SK-N-MC (cell line): ENCODE results near the gene TMED10.
A peak's percentile ranks its signal among the peaks of the same experiment; 100 is the strongest.
"Not testable (repeated sequence)": the region's sequence is repeated elsewhere in the genome, so short reads cannot be mapped to it uniquely, and the experiment has no call there.

ENCODE experiments used
- DNase-seq: peaks from one replicate; pipeline ENCODE4 v3.0.0-alpha.2; 2011; ENCODE audit warnings: low read depth, low spot score
- H3K27ac ChIP-seq: fragments of 200-600 bp; sonication (generic); 2 replicates; pipeline ENCODE4 v1.5.1; 2016; ENCODE audit warnings: mixed run types
- H3K36me3 ChIP-seq: fragments of 200-600 bp; sonication (generic); 2 replicates; pipeline ENCODE4 v1.6.1; 2017; ENCODE audit warnings: antibody characterized with exemption, low read length, mixed read lengths; ENCODE audit not compliant: insufficient read depth
- H3K4me3 ChIP-seq: fragments of 200-600 bp; sonication (generic); 2 replicates; pipeline ENCODE4 v1.5.1; 2016
- H3K9ac ChIP-seq: fragments of 200-600 bp; sonication (generic); 2 replicates; pipeline ENCODE4 v1.8.0; 2017; ENCODE audit warnings: mixed run types, mixed read lengths; ENCODE audit not compliant: insufficient read length
- H3K9me3 ChIP-seq: fragments of 200-600 bp; sonication (generic); 2 replicates; pipeline ENCODE4 v1.6.1; 2017; ENCODE audit warnings: low read depth, mild to moderate bottlenecking, antibody characterized with exemption, low read length, moderate library complexity, mixed read lengths
- EZH2 ChIP-seq: fragments of 200-600 bp; sonication (generic); IDR thresholded peaks from one replicate; pipeline ENCODE4 v1.6.1; 2017; ENCODE audit warnings: antibody characterized with exemption
- FOXP2 ChIP-seq: optimal IDR thresholded peaks from 2 replicates; pipeline ENCODE3; 2011; ENCODE audit warnings: mild to moderate bottlenecking, moderate library complexity; ENCODE audit not compliant: insufficient read depth; ENCODE audit errors: extremely low read length, control extremely low read depth
- POLR2AphosphoS5 ChIP-seq: IDR thresholded peaks from 2 replicates; pipeline ENCODE4 v1.6.1; 2012; ENCODE audit warnings: mild to moderate bottlenecking, low read depth, low read length, borderline replicate concordance

TMED10 gene

GRCh38 chr14:75138492-75138891 lies 37.9 kb downstream of the TMED10 start:
- no peak overlapping the region for H3K4me3 ChIP-seq
- H3K9ac ChIP-seq: no peak overlapping the region
- TF ChIP-seq EZH2: no peak
- no peak for TF ChIP-seq POLR2AphosphoS5
- no peak for TF ChIP-seq FOXP2
- H3K36me3 ChIP-seq: peaks cover 27% of the 10 kb centered on the region
- peak overlapping the region; percentile 55 for H3K27ac ChIP-seq
- no peak for DNase-seq
- peaks cover 4% of the 10 kb centered on the region for H3K9me3 ChIP-seq

- DNase-seq: no peak
- peaks cover 6% of the 10 kb centered on the region for H3K9me3 ChIP-seq
- H3K9ac ChIP-seq: no peak overlapping the region
- peaks cover 34% of the 10 kb centered on the region for H3K36me3 ChIP-seq
- 0 out of 2 replicates have a peak overlapping the region, but pooled peaks have one; percentile 52 for H3K27ac ChIP-seq
- no peak overlapping the region for H3K4me3 ChIP-seq
- TF ChIP-seq POLR2AphosphoS5: no peak
- no peak for TF ChIP-seq FOXP2
Measured at GRCh38 chr14:75134644-75135043, 41.8 kb downstream of the TMED10 start.

GRCh38 chr14:75133597-75133996 lies 42.8 kb downstream of the TMED10 start:
- Histone ChIP-seq H3K9ac (no peak overlapping the region), H3K4me3 (no peak overlapping the region), H3K27ac (peak overlapping the region; percentile 88), H3K36me3 (peaks cover 34% of the 10 kb centered on the region), H3K9me3 (peaks cover 6% of the 10 kb centered on the region)
- TF ChIP-seq EZH2: no peak
- no peak for TF ChIP-seq FOXP2
- no peak for TF ChIP-seq POLR2AphosphoS5
- DNase-seq: no peak

GRCh38 chr14:75132382-75133086 lies 43.9 kb downstream of the TMED10 start:
- H3K9ac ChIP-seq: peak overlapping the region; percentile 8
- peak; percentile 86 for DNase-seq
- H3K9me3 ChIP-seq: peaks cover 6% of the 10 kb centered on the region
- H3K36me3 ChIP-seq: peaks cover 42% of the 10 kb centered on the region
- peak overlapping the region; percentile 88 for H3K27ac ChIP-seq
- no peak overlapping the region for H3K4me3 ChIP-seq
- TF ChIP-seq EZH2: no peak
- TF ChIP-seq POLR2AphosphoS5: 0 out of 2 replicates have a peak, but pooled peaks have one; percentile 24

- no peak for TF ChIP-seq FOXP2
- no peak for TF ChIP-seq POLR2AphosphoS5
- no peak for TF ChIP-seq EZH2
- H3K4me3 ChIP-seq: no peak overlapping the region
- no peak overlapping the region for H3K9ac ChIP-seq
- peaks cover 3% of the 10 kb centered on the region; the same call in 1 of the 2 replicates for H3K9me3 ChIP-seq
- H3K27ac ChIP-seq: peak overlapping the region; percentile 37; the same call in 1 of the 2 replicates
- no peak for DNase-seq
- H3K36me3 ChIP-seq: peaks cover 22% of the 10 kb centered on the region
Measured at GRCh38 chr14:75128596-75128990, 47.8 kb downstream of the TMED10 start.

GRCh38 chr14:75127903-75128595 lies 48.4 kb downstream of the TMED10 start:
- Histone ChIP-seq H3K4me3 (no peak overlapping the region; the same call in 1 of the 2 replicates), H3K9ac (no peak overlapping the region), H3K9me3 (no peaks in the 10 kb centered on the region), H3K27ac (peak overlapping the region; percentile 30; the same call in 1 of the 2 replicates), H3K36me3 (peaks cover 16% of the 10 kb centered on the region)
- no peak for DNase-seq
- no peak for TF ChIP-seq POLR2AphosphoS5
- TF ChIP-seq FOXP2: no peak
- TF ChIP-seq EZH2: no peak

- H3K36me3 ChIP-seq: peaks cover 14% of the 10 kb centered on the region
- not testable (repeated sequence) for DNase-seq, H3K9me3 ChIP-seq, H3K27ac ChIP-seq
- peak overlapping the region; percentile 89 for H3K9ac ChIP-seq
- H3K4me3 ChIP-seq: peak overlapping the region; percentile 80
Measured at GRCh38 chr14:75127474-75127820, 49.0 kb downstream of the TMED10 start.

- Histone ChIP-seq H3K27ac (peak within 1 kb of the TSS; percentile 65), H3K4me3 (peak within 1 kb of the TSS; percentile 80), H3K9ac (peak within 1 kb of the TSS; percentile 89), H3K36me3 (peaks cover 14% of the 10 kb centered on the region), H3K9me3 (no peaks in the 10 kb centered on the region)
- TF ChIP-seq POLR2AphosphoS5: peak; percentile 56; the same call in 1 of the 2 replicates
- TF ChIP-seq EZH2: no peak
- no peak for DNase-seq
Measured at GRCh38 chr14:75126679-75127473, 49.5 kb downstream of the TMED10 start, which contains the start of gene NEK9. Gene NEK9, minus strand, starts transcription at chr14:75127048. Its CDS starts 127 bp downstream, at chr14:75126921.

- Histone ChIP-seq H3K36me3 (peaks cover 14% of the 10 kb centered on the region), H3K9me3 (no peaks in the 10 kb centered on the region), H3K27ac (peak overlapping the region; percentile 65), H3K9ac (peak overlapping the region; percentile 89), H3K4me3 (peak overlapping the region; percentile 80)
- no peak for DNase-seq
- TF ChIP-seq EZH2 (no peak), POLR2AphosphoS5 (no peak), FOXP2 (no peak)
Measured at GRCh38 chr14:75126121-75126544, 50.3 kb downstream of the TMED10 start.
